GM12892 (cell line): Measurements from ENCODE around the gene SPAG8.

Experiments
- POLR2A ChIP-seq: IDR thresholded peaks from 2 replicates; pipeline ENCODE4 v1.6.1; 2011; ENCODE audit warnings: low read depth, low read length, control low read depth
- POLR2AphosphoS5 ChIP-seq: IDR thresholded peaks from 2 replicates; pipeline ENCODE4 v1.6.1; 2011; ENCODE audit warnings: low read depth, low read length, control low read depth

DNA sequence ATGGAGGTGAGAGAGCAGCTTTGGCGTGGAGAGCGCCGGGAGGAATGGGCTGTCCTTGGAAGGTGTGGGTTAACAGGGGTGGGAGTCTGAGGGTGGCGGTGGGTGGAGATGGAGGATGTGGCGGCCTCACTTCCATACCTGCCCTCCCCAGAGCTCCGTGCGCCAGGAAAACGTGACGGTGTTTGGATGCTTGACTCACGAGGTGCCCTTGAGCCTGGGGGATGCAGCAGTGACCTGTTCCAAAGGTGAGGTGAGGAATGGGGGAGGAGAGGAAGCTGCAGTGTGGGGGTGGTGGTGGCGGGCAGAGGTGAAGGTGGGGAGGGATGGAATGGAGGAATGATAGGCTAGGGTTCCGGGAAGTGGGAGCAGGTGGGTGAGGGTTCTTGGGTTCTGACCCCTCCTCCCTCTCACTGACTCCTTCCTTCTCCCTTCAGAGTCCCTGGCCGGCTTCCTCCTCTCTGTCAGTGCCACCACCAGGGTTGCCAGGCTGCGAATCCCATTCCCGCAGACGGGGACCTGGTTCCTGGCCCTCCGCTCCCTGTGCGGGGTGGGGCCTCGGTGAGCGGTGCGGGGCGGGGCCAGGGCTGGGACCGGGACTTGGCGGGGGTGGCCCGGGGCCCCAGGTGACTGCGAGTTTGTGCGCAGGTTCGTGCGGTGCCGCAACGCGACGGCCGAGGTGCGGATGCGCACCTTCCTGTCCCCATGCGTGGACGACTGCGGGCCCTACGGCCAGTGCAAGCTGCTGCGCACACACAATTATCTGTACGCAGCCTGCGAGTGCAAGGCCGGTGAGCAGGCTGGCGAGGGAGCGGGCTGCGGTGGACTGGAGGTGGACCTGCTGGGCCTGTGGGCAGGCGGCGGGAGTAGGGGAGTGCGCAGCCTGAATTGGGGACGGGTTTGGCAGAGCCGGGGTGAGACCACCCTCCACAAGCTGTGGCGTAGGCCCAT is 34.0 kb upstream of the SPAG8 start:
- TF ChIP-seq POLR2A = no peak
- TF ChIP-seq POLR2AphosphoS5 = no peak
